Limb (tissue), 2 donors: ENCODE measurements around the gene DOK7.

Experiments
- DNase-seq, 2 donors: peaks; one replicate each; pipeline ENCODE4 v3.0.0-alpha.2; 2016; ENCODE audit errors: extremely low spot score in 2 of 2

Gene DOK7, protein sequence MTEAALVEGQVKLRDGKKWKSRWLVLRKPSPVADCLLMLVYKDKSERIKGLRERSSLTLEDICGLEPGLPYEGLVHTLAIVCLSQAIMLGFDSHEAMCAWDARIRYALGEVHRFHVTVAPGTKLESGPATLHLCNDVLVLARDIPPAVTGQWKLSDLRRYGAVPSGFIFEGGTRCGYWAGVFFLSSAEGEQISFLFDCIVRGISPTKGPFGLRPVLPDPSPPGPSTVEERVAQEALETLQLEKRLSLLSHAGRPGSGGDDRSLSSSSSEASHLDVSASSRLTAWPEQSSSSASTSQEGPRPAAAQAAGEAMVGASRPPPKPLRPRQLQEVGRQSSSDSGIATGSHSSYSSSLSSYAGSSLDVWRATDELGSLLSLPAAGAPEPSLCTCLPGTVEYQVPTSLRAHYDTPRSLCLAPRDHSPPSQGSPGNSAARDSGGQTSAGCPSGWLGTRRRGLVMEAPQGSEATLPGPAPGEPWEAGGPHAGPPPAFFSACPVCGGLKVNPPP

DNA sequence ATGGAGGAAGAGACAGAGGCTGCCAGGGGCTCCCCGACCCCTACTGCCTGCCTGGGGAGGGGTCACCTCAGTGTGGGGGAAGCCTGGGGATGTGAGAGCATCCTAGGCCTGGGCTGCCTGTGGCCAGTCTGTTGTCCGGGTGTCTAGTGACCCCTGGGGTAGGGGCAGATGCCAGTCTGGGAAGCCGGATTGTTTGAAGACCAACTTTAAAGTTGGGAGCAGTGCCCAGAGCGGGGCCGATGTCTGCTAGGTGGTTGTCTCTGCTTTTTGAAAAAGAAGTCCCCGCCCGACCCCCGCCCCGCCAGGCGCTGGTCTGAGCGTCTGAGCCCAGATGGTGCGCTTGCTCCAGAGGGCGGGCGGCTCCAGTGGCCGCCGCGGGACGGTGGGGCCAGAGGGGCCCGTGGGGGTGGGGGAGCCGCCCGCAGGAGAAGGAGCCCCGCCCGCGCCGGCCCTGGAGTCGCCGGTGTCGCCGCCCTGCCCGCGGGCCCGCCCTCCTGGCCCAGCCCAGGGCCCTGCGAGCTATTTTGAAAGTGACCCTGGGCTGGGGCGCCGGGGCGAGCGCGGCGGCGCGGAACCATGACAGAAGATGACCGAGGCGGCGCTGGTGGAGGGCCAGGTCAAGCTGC is at the start of gene DOK7:
TSS of gene DOK7 (plus strand) at position 517 of the 626 bp plus-strand sequence. CDS start at position 587, 70 bp downstream.
- DNase-seq: no peak

DNA sequence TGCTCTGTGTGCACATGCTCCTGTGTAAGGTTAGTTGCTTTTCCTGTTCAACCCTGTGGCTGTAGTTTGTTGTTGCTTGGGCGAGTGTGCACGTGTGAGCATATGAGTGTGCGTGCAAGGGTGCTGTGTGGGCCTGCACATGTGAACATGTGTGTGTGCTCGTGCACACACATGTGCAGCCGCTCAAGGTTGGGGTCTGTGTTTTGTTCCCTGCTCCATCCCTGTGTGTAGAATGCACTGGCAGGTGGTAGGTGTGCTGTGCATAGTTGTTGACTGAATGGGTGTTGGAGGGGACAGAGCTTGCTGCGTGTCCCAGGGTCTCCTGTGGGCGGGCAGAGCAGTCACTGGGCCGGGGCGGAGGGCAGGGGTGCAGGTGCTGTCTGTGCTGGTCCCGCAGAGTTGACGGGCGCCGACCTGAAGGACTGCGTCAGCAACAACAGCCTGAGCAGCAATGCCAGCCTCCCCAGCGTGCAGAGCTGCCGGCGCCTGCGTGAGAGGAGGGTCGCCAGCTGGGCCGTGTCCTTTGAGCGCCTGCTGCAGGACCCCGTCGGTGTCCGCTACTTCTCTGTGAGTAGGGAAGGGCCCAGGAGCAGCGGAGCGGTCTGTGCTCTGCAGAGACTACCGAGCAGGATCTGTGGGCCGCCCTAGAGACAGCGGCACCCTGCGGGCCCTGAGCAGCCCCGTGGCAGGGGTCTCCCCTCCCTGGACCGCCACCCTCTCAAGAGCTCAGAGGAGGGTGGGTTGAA is 49.3 kb upstream of the DOK7 start:
- DNase-seq: peak in 1 of 2 donors; percentile 32

DNA sequence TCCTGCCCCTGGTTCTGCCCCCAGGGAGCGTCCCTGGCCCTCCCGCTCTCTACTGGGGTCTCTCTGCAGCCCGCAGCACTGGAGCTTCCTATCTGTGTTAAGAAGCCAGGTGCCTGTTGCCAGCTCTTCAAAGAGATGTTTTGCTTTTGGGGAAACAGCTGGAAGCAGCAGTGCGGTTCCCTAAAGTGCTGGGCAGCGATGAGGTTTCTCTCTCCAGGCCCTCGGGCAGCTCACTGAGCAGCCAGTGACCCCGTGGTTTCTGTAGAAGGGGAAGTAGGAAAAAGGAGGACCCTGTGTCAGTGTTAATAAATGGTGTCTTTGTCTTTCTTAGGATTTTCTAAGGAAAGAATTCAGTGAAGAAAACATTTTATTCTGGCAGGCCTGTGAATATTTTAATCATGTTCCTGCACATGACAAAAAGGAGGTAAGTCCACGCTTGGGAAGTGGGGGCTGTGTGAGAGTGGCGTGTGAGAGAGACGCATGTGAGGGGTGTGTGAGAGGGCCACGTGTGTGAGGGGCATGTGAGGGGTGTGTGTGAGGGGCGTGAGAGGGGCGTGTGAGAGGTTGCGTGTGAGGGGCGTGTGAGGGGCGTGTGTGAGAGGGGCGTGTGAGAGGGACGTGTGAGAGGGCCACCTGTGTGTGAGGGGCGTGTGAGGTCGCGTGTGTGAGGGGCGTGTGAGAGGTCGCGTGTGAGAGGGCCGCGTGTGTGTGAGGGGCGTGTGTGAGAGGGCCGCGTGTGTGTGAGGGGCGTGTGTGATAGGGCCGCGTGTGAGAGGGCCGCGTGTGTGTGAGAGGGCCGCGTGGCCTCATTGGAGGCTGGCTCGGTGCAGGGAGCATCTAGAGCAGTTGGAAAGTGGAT is 48.5 kb upstream of the DOK7 start:
- peak in 1 of 2 donors; percentile 29 for DNase-seq

DNA sequence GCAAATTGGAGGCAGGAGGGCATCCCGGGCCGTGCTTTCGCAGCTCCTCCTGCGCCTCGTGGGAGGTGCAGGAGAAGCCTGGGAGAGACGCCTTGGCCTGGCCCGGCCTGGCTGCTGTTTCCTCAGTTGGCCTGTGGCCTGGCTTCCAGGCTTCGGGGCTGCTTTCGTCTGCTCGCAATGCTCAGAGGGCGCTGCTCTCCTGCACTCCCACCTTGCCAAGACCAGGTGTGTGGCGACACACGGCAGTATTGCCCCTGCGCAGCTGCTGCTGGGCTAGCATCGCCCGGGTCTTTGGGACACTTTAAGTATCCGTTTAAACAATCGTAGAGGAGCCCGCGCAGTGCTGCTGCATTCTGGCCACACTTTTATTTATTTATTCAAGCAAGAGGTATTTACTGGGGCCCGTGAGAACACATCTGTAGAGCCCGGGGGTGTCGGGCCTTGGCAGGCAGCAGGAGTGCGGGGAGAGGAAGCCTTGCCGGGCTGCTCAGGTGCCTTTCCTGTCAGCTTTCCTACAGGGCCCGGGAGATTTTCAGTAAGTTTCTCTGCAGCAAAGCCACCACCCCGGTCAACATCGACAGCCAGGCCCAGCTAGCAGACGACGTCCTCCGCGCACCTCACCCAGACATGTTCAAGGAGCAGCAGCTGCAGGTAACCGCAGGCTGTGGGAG is 47.5 kb upstream of the DOK7 start:
- peak in 1 of 2 donors; percentile 21 for DNase-seq

DNA sequence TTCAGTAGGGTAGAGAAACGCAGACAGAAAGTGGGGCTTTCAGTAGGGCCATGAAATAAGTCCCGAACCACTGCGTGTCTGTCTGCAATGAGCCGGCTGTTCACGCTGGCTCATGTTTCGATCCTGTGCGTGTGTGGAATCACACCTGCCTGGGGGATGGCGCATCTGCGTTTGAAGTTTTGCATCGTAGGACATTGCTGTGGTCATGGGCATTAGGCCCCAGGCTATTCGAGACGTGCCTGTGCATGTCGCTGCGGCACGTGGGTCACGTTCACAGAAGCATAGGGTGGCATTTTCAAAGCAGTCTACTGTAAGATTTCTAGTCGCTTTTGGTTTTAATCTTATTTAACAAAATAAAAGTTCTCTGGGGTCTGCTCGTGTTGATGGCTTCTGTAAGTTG is 46.8 kb upstream of the DOK7 start:
- DNase-seq: peak in 1 of 2 donors; percentile 26

DNA sequence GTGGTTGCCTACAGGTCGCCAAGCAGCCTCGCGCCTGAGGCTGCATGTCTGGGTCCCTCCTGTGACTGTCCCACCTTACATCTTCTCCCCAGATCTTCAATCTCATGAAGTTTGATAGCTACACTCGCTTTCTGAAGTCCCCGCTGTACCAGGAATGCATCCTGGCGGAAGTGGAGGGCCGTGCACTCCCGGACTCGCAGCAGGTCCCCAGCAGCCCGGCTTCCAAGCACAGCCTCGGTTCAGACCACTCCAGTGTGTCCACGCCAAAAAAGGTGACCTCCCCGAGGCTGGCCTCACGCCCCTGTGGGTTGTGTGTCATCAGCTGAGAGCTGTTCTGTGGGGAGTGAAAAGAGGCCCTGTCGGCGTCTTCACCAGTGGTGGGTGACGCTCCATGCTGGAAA is 46.3 kb upstream of the DOK7 start:
- peak in 1 of 2 donors; percentile 11 for DNase-seq

DNA sequence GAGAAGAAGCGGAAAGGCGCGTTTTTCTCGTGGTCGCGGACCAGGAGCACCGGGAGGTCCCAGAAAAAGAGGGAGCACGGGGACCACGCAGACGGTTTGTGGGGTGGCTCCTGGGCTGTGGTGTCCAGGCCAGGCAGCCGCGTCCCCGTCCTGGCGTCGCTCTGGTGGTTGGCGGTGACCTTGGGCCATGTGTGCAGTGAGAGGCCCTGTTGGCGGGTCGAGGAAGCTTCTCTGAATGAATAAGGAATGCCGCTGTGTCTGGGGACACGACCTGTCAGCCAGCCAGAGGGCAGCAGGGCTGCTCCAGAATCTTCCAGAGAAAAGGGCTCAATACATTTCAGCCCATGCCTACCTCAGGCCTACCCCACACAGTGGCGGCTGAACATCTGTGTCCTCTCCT is 45.7 kb upstream of the DOK7 start:
- peak in 1 of 2 donors; percentile 13 for DNase-seq

DNA sequence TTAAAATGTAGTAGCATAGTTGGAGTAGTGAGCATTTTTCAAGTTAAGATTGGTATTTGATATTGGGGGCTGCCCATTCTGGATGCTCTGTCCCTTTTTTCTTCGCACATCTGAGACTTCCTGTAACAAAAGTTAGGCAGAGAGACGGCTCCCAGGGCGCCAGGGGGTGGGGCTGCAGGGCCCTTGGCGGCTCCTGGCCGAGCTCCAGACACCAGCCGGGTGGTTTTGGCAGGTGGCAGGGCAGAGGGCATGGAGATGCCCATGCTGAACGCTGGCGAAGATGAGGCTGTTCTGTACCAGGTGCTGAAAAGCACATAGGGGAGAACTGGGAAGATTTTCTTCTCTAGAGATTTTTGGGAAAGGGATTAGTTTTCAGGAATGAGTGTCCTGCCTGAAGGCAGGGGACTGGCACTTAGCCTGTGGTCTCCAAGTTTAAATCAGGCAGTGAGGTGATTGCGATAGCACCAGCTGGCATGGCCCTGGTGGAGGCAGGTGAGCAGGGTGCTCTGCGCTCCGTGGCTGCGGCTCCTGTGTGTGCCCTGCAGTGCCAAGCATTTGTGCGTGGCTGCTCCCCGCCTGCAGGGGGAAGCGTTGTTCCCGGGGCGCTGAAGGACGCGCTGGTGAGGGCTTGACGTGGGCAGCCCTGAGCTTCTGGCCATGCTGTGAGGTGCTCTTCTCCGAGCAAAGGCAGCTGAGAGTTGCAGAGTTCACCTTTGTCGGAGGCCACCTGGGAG is 44.9 kb upstream of the DOK7 start:
- DNase-seq: peak in 1 of 2 donors; percentile 23

DNA sequence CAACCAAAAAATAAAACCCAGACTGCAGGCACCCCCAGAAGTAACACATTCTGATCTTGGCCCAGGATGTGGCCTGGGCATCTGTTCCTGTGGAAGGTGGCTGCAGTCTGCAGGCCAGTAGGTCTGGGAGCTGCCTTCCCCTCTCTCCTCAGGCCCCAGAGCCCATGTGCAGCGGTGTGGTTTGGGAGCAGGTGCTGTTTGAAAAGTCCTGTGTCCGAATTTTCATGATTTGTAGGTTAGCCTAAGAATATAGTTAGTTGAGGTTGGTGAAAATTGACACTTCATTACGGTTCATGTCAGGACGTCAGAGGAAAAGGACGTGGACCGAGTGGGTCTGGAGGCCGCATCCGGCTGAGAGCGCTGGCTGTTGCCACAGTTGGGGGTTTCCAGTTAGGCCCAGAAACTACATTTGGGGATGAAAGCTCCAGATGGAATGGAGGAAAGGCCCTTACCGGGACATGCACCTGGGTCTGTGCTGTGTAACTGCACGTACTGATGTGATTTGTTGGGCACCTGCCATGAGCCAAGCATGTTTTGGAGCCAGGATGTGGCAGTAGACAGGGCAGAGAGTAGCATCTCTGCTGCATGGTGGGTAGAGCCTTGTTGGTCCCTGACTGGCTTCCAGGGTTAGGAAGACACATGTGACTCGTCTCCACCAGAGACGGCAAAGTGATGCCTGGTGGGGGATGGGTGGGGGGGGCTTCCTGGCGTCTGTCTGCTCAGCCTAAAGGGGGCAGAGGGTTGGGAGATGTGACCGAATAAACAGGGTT is 43.1 kb upstream of the DOK7 start:
- peak in 1 of 2 donors; percentile 15 for DNase-seq

DNA sequence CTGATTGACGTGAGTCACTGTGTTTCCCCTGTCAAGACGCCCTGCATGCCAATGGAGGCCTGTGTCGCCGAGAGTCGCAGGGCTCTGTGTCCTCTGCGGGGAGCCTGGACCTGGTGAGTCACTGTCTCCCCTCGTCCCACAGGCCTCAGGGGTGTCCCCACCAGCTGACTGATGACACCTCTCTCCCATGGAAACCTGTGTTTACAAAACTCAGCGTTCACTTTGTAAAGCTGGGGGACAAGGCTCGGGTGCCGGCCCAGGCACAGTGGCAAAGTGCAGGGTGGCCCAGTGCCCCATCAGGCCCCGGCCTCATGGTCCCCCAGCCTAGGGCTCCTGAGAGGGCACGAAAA is 42.5 kb upstream of the DOK7 start:
- no peak for DNase-seq

DNA sequence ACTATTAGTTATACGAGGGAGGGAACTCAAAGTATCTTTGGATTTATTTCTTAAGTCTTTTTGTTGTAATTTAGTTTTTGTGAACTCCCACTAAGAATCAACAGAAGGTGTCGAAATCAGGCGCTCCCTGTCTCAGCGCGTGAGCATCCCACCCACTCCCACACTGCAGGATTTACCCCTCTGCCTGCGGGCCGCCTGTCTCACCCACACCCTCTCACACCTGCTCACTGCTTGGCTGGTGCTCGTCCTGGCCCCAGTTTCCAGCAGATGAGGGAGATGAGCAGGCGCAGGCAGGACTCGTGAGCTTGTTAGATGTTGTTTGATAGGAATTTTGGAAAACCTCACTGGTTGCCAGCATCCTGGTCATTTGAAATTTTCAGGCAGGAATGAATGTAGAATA is 42.1 kb upstream of the DOK7 start:
- no peak for DNase-seq

DNA sequence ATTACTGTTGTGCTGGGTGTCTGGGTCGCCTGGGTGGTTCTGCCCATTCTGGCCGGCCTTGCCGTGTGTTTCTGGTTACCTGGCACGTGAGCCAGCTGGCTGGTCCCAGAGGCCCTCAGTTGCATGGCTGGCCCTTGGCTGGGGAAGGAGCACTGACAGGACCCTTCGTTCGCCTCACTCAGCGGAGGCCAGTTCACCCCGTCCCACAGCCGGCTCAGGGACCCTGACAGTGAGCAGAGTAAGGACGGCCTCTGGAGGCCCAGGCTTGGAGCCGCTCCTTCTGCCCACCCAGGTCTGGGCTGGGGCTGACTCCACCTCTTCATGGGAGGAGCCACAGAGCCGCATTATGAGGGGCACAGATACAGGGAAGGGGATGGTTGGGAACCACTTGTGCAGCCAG is 41.6 kb upstream of the DOK7 start:
- DNase-seq: no peak

DNA sequence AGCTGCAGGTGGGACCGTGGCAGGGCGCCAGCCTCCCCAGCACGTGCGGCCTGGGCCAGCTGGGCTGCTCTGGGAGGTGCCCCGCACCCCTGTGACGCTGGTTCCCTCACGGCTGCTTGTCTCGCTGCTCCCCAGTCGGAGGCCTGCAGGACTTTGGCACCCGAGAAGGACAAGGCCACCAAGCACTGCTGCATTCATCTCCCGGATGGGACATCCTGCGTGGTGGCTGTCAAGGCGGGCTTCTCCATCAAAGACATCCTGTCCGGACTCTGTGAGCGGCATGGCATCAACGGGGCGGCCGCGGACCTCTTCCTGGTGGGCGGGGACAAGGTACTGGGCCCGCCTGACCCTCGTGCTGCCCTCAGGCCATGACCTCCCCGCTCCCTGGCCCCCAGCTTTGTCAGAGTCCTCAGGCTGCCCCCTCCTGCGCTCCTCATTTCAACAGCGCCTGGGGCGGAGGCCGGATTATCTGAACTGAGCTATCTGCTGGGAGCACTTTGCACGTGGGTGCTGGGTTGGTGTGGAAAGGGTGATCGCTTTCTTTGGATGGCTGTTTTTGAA is 40.8 kb upstream of the DOK7 start:
- DNase-seq: no peak

DNA sequence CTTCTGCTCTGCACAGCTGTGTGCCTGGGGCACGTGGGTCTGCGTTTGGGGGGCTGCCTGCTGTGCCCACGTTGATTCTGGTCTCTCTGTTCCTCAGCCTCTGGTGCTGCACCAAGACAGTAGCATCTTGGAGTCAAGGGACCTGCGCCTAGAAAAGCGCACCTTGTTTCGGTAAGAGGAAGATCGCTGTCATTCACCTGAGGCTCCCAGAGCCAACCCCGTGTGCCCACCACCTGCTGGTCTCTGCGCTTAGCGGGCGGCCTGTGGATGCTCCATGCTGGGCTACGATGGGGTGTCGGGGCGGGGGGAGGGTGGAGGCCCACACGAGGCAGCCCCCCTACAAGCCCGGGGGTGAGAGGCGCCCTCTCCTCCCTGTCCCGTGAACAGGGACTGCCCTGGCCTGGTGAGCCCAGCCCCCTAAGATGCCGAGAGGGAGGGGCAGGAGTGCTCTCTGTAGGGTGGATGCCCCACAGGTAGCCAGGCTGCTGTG is 40.3 kb upstream of the DOK7 start:
- DNase-seq: no peak

DNA sequence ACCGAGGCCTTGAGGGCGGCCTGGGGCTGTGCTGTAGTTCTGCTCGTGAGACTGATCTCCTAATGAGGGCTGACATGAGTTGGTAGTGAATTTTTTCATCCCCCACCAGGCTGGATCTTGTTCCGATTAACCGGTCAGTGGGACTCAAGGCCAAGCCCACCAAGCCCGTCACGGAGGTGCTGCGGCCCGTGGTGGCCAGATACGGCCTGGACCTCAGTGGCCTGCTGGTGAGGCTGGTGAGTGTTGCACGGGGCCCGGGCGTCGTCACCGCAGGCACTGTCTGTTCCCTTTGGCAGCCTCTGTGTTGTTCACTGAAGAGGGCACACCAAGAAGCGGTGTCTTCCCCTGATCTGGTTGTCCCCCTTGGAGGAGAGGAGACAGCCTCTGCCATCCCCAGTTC is 39.7 kb upstream of the DOK7 start:
- DNase-seq: no peak

DNA sequence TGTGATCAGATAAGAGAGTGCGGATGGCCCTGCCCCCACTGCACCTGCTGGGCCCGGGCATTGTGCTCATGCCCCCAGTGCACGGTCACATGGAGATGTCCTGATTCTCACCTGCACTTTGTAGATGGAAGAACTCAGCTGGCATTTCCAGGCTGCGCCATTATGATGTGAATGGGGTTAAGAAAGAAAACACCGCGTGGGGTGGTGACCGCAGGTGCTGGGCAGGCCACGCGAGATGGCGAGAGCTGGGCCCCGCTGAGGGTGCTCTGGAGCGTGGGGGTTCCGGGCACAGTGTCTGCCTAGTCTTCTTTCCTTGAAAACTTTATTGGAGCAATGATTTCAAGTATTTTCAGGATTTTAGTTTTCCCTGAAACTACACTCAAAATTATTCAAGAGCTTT is 39.2 kb upstream of the DOK7 start:
- DNase-seq: no peak

DNA sequence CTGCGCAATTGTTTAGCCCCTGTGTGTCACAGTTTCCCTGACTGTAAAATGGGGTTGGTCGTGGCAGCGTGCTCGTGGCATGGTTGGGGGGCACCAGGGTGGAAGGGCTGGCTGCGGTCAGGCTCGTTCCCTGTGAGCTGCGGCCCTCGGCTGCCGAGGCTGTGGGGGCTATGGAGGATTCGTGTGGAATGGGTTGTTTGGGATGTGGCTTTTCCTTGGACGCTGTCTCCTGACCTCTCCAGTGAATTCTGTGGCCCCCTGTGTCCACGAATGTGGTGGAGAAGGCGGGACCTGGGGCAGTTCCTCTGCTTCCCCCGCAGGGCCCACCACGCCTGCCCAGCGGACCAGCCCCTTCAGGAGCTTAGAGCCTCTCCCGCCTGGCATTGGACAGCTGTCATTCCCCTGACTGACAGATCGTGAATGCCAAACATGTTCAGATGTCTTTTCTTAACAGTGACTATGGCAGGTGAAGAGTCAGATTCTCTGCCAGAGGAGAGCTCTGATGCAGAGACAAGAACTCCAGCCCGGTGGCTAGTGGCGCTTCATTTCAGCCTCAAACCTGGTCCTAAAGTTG is 38.5 kb upstream of the DOK7 start:
- no peak for DNase-seq

DNA sequence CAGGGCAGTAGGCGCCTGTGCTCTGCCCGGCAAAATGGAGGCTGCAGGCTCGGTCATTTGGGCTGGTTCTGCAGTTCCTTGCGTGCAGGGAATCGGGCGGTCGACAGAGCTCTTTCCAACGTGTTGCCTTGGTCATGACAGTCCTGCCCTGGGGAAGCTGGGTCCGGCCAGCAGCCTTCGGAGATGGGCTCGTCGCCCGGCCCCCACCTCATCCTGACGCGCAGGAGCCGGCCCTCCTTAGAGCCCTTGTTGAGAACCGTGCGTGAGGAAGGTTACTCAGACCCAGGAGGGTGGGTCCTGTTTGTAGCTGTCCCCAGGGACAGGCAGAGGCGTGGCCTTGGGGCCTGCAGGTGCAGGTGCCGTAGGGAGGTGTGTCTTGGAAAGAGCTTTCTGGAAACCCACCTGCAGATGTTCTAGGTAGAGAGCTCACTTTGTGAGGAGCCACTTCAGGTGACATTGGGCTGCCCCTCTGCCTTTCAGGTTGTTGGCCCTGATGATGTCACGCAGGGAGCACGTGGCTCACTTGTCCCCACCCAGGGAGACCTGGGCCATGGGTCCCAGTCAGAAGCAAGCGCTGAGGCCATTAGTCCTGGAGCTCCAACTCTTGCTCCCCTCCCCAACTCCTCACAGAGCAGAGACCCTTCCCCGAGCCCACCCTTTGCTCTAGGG is 36.5 kb upstream of the DOK7 start:
- DNase-seq: no peak
